Neural progenitor cell (in vitro differentiated cells): ENCODE results near the gene ZFYVE21.

ENCODE experiments used
- EZH2phosphoT487 ChIP-seq: fragments of 200-600 bp; sonication (generic); IDR thresholded peaks from 2 replicates; pipeline ENCODE4 v1.6.1; 2017; ENCODE audit warnings: antibody characterized with exemption
- TF ChIP-seq, protein P1 (sequence below): fragments of 200-600 bp; sonication (generic); IDR thresholded peaks from 2 replicates; pipeline ENCODE4 v1.5.1; 2017; ENCODE audit warnings: antibody characterized with exemption, mild to moderate bottlenecking

GRCh38 chr14:103690332-103690731 is 25.3 kb upstream of the ZFYVE21 start:
- TF ChIP-seq, protein P1, sequence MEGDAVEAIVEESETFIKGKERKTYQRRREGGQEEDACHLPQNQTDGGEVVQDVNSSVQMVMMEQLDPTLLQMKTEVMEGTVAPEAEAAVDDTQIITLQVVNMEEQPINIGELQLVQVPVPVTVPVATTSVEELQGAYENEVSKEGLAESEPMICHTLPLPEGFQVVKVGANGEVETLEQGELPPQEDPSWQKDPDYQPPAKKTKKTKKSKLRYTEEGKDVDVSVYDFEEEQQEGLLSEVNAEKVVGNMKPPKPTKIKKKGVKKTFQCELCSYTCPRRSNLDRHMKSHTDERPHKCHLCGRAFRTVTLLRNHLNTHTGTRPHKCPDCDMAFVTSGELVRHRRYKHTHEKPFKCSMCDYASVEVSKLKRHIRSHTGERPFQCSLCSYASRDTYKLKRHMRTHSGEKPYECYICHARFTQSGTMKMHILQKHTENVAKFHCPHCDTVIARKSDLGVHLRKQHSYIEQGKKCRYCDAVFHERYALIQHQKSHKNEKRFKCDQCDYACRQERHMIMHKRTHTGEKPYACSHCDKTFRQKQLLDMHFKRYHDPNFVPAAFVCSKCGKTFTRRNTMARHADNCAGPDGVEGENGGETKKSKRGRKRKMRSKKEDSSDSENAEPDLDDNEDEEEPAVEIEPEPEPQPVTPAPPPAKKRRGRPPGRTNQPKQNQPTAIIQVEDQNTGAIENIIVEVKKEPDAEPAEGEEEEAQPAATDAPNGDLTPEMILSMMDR, result no peak
- TF ChIP-seq EZH2phosphoT487, result no peak
